Inflammatory macrophage (primary cell): ENCODE measurements around the gene TRIM47.
A peak's percentile ranks its signal among the peaks of the same experiment; 100 is the strongest.
"Not testable (repeated sequence)": the region's sequence is repeated elsewhere in the genome, so short reads cannot be mapped to it uniquely, and the experiment has no call there.

Source experiments
- DNase-seq, 2 donors: peaks; one replicate each; pipeline ENCODE4 v3.0.0-alpha.2; 2020 to 2022

The TRIM47 gene

GRCh38 chr17:75891605-75892555 lies 13.5 kb upstream of the TRIM47 start:
- DNase-seq, result no peak

DNA sequence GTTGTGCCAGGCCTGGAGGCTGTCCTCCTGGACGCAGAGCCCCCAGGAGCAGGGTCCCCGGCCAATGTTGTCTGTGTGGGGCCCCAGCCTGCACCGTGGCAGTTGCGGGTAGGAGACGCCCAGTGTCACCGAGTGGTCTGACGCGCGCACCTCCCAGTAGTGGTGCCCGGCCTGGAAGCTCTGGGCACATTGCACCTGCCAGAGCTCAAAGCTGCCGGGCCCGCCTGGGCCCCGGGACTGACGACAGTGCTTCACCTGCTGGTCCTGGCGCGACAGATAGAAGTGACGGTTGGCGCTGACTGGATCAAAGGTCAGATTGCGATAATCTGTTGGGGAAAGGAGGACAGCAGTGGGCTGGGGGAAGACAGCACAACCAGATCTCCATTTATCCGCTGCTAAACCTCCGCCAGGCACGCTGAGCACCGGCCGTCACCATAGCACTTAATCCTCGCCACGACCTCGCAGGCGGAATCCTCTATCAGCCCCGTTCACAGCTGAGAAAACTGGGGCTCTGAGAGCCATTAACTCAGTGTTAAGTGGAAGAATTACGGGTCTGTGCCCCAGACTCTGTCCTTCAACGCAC lies 12.7 kb upstream of the TRIM47 start:
- DNase-seq, result no peak

DNA sequence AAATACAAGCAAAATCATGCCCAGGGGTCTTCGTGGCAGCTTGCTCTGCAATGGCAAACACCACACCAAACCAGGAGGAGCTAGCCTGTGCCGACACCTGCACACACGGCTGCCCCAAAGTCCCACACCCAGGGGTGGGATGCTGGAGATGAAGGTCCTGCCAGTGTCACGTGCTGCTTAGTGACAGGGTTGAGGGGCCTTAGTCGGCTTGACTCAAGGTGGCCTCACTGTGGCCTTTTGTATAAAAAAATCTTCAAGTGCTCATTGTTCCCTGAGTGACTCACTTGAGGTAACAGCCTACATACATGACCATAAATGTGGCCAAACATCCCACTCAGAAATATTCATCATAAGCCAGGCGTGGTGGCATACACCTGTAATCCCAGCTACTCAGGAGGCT lies 11.1 kb upstream of the TRIM47 start:
- no peak for DNase-seq

- DNase-seq, result no peak
Measured at GRCh38 chr17:75888484-75888883, 10.1 kb upstream of the TRIM47 start.

DNA sequence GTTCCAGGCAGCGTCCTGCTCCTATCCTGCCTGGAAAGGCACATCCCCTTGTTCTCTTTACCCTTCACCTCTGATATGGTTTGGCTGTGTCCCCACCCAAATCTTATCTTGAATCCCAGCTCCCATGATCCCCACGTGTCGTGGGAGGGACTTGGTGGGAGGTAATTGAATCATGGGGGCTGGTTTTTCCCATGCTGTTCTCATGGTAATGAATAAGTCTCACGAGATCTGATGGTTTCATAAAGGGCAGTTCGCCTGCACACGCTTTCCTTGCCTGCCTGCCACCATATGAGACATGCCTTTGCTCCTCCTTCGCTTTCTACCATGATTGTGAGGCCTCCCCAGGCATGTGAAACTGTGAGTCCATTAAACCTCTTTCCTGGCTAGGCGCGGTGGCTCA lies 7.5 kb upstream of the TRIM47 start:
- DNase-seq, result not testable (repeated sequence)

- peak in 1 of 2 donors; percentile 23 for DNase-seq
Measured at GRCh38 chr17:75885431-75885830, 7.0 kb upstream of the TRIM47 start.

GRCh38 chr17:75881678-75882454 lies 3.5 kb upstream of the TRIM47 start:
- DNase-seq, result no peak

GRCh38 chr17:75880266-75880665 lies 1.9 kb upstream of the TRIM47 start:
- no peak for DNase-seq

- peak; percentile 54 to 69 for DNase-seq
Measured at GRCh38 chr17:75877752-75878173, 618 bp downstream of the TRIM47 start.

- peak; percentile 62 to 75 for DNase-seq
Measured at GRCh38 chr17:75876938-75877751, 1.2 kb downstream of the TRIM47 start.

- DNase-seq, result no peak
Measured at GRCh38 chr17:75876190-75876937, 2.0 kb downstream of the TRIM47 start.

DNA sequence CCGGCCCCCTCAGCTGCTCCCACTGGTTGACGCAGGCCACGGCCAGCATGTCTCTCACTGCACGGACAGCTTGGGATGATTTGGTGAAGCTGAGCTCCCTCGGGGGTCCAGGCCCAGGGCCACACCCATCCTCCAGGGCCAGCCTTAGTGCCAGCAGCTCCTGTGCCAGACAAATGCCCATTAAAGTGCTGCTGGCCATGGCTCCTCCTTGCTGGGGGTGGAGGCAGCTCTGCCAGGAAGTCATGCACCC lies 2.5 kb downstream of the TRIM47 start:
- DNase-seq, result no peak

GRCh38 chr17:75875182-75875939 lies 3.0 kb downstream of the TRIM47 start:
- peak in 1 of 2 donors; percentile 27 for DNase-seq

GRCh38 chr17:75874323-75875181 lies 3.8 kb downstream of the TRIM47 start:
- no peak for DNase-seq

DNA sequence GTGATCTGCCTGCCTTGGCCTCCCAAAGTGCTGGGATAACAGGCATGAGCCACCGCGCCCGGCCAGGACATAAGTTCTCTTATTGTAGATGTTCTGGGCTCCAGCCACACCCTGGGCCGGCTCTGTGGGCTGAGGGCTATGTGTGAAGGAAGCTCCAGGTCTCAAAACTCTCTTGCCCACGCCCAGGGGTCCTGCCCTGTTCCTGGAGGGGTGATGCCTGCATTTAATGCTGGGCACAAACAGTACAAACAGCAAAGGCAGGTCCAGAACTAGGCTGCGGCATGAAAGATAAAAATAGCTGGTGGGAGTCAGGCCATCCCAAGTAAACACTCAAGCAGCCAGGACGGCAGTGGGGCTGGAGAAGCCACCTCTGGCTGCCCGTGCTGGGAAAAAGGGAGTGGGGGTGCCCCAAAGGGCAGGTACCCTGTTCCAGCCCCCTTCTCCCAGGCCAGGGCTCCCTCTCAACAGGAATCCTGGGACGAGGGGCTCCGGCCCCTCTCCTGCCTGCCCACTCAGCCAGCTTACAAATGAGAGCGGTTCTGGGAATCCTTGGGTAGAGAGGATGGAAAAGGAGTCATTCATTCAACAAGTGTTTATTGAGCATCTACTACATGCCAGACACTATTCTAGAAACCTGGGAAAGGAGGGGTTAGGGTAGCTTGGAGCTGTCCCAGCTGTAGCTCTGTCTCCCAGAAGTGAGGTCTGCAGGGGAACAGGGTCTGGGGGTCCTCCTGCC lies 4.6 kb downstream of the TRIM47 start:
- no peak for DNase-seq

GRCh38 chr17:75872434-75873351 lies 5.7 kb downstream of the TRIM47 start:
- no peak for DNase-seq

DNA sequence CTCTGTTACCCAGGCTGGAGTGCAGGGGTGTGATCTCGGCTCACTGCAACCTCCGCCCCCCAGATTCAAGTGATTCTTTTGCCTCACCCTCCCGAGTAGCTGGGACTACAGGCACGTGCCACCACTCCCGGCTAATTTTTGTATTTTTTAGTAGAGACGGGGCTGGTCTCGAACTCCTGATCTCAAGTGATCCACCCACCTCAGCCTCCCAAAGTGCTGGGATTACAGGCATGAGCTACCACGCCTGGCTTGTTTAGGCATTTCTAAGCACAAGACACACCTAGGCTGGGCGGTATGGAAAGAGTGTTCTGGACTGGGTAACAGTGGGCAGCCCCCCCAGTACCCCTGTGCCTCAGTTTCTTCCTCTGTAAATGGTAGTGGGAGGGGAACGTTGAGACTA lies 8.2 kb downstream of the TRIM47 start:
- DNase-seq, result not testable (repeated sequence)
